Measurements from ENCODE around the gene ERMARD.

GRCh38 chr6:169784821-169785340 lies 33.5 kb downstream of the ERMARD start:
- TF ChIP-seq CTCF (IDR thresholded peaks at IDR 0.05; ENCODE audit: low read depth, low read length) (no peak), EZH2phosphoT487 (IDR thresholded peaks at IDR 0.05; ENCODE audit: low read depth) (no peak)

Data from OCI-LY3 (cell line).